Panc1 (cell line): ENCODE results near the gene ZNF615.
A peak's percentile ranks its signal among the peaks of the same experiment; 100 is the strongest.

Experiments
- POLR2AphosphoS5 ChIP-seq: IDR thresholded peaks from 2 replicates; pipeline ENCODE4 v1.6.1; 2012; ENCODE audit warnings: mild to moderate bottlenecking, low read depth, low read length, moderate library complexity
- TF ChIP-seq, protein P1 (sequence below): fragments of 450-650 bp; IDR thresholded peaks from 2 replicates; pipeline ENCODE4 v1.5.1; 2017; ENCODE audit warnings: mild to moderate bottlenecking

DNA sequence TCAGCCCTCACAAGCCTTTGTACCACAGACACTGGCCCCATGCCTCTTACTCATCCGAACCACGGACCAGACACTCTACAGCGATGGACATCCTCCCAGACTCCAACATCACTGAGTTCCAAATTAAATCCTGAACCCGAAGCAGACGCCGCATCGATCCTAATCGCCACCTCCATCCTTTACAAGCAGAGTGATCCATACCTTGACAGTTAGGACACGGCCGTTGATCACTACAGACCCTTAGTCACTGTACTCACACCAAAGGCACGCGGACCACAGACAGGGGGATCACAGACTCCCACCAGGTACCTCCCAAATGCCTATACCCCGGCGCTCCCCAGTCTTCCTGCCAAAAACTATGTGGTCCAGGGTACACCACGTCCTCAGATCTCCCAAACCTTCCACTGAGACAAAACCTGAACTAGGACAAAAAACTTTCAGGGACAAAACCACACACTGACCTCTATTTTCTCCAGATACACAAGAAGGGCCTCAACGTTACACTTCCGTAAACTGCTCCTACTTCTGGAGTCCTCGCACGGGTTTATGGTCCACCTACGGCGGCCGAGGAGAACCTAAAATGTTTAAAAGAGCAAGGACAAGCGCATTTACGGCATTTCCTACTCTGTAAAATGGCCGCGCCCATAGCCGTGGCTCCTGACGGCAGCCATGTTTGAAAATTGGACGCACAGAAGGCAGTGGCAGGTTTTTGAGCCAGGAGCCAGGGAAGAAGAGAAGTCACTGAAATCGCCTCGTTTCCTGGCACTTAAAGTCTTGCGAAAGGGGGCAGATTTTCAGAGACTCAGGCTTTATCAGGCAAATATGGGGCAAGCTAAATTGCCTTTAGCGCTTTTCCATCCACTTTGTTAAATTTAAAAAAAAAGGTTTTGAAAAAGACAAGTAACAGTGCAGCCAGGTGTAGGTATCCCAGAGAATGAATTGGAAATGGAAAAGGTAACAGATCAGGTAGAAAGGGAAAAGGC, 21.4 kb downstream of the ZNF615 start, which contains the start of gene ZNF350:
- TF ChIP-seq, protein P1, sequence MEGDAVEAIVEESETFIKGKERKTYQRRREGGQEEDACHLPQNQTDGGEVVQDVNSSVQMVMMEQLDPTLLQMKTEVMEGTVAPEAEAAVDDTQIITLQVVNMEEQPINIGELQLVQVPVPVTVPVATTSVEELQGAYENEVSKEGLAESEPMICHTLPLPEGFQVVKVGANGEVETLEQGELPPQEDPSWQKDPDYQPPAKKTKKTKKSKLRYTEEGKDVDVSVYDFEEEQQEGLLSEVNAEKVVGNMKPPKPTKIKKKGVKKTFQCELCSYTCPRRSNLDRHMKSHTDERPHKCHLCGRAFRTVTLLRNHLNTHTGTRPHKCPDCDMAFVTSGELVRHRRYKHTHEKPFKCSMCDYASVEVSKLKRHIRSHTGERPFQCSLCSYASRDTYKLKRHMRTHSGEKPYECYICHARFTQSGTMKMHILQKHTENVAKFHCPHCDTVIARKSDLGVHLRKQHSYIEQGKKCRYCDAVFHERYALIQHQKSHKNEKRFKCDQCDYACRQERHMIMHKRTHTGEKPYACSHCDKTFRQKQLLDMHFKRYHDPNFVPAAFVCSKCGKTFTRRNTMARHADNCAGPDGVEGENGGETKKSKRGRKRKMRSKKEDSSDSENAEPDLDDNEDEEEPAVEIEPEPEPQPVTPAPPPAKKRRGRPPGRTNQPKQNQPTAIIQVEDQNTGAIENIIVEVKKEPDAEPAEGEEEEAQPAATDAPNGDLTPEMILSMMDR, result no peak
- peak; percentile 59; the same call in 1 of the 2 replicates for TF ChIP-seq POLR2AphosphoS5
